ENCODE results near the gene PLEKHG3.

Gene PLEKHG3

GRCh38 chr14:64692986-64693809 is 11.0 kb upstream of the PLEKHG3 start:
- no peak overlapping the region for H3K4me3 Mint-ChIP-seq
- H3K36me3 Mint-ChIP-seq, result no peaks in the 10 kb centered on the region
- no peak overlapping the region for H3K27ac Mint-ChIP-seq
- no peak for ATAC-seq (ENCODE audit: low read depth)
- no peaks in the 10 kb centered on the region for H3K9me3 Mint-ChIP-seq
- no peak for DNase-seq (ENCODE audit: low spot score in 2 of 2)
- no peaks in the 10 kb centered on the region for H3K4me1 Mint-ChIP-seq
- peaks cover 1% of the 10 kb centered on the region for H3K27me3 Mint-ChIP-seq

GRCh38 chr14:64693810-64694165 is 10.4 kb upstream of the PLEKHG3 start:
- DNase-seq (ENCODE audit: low spot score in 2 of 2), result no peak
- Mint-ChIP-seq H3K4me3 (no peak overlapping the region), H3K27me3 (peaks cover 1% of the 10 kb centered on the region), H3K27ac (no peak overlapping the region), H3K36me3 (no peaks in the 10 kb centered on the region), H3K4me1 (peaks cover 2% of the 10 kb centered on the region), H3K9me3 (no peaks in the 10 kb centered on the region)
- no peak for ATAC-seq (ENCODE audit: low read depth)

GRCh38 chr14:64695071-64695470 is 9.2 kb upstream of the PLEKHG3 start:
- ATAC-seq (ENCODE audit: low read depth), result no peak
- no peak for DNase-seq (ENCODE audit: low spot score in 2 of 2)
- peaks cover 1% of the 10 kb centered on the region for H3K27me3 Mint-ChIP-seq

GRCh38 chr14:64696355-64696857 is 7.8 kb upstream of the PLEKHG3 start:
- Mint-ChIP-seq H3K9me3 (no peaks in the 10 kb centered on the region), H3K4me1 (peaks cover 3% of the 10 kb centered on the region), H3K36me3 (no peaks in the 10 kb centered on the region), H3K4me3 (no peak overlapping the region), H3K27ac (no peak overlapping the region), H3K27me3 (peaks cover 1% of the 10 kb centered on the region)
- ATAC-seq (ENCODE audit: low read depth), result no peak
- no peak for DNase-seq (ENCODE audit: low spot score in 2 of 2)

More at GRCh38 chr14:64695071-64695470, 9.2 kb upstream of the PLEKHG3 start:
- no peaks in the 10 kb centered on the region for H3K9me3 Mint-ChIP-seq
- H3K27ac Mint-ChIP-seq, result no peak overlapping the region
- no peak overlapping the region for H3K4me3 Mint-ChIP-seq
- peaks cover 3% of the 10 kb centered on the region for H3K4me1 Mint-ChIP-seq
- H3K36me3 Mint-ChIP-seq, result no peaks in the 10 kb centered on the region

- Mint-ChIP-seq H3K27me3 (peaks cover 12% of the 10 kb centered on the region), H3K36me3 (no peaks in the 10 kb centered on the region), H3K4me3 (no peak overlapping the region), H3K9me3 (no peaks in the 10 kb centered on the region), H3K4me1 (peaks cover 13% of the 10 kb centered on the region), H3K27ac (no peak overlapping the region)
- ATAC-seq (ENCODE audit: low read depth) (peak; percentile 80), DNase-seq (ENCODE audit: low spot score in 2 of 2) (peak in 1 of 2 donors; percentile 18)
Measured at GRCh38 chr14:64698903-64699302, 5.3 kb upstream of the PLEKHG3 start.

GRCh38 chr14:64700290-64700689 is 3.9 kb upstream of the PLEKHG3 start:
- H3K27me3 Mint-ChIP-seq, result peaks cover 12% of the 10 kb centered on the region
- DNase-seq (ENCODE audit: low spot score in 2 of 2) (no peak), ATAC-seq (ENCODE audit: low read depth) (no peak)
- H3K36me3 Mint-ChIP-seq, result no peaks in the 10 kb centered on the region
- peaks cover 13% of the 10 kb centered on the region for H3K4me1 Mint-ChIP-seq
- H3K4me3 Mint-ChIP-seq, result no peak overlapping the region
- no peaks in the 10 kb centered on the region for H3K9me3 Mint-ChIP-seq
- no peak overlapping the region for H3K27ac Mint-ChIP-seq

GRCh38 chr14:64700894-64701293 is 3.3 kb upstream of the PLEKHG3 start:
- Mint-ChIP-seq H3K27me3 (peaks cover 15% of the 10 kb centered on the region), H3K27ac (no peak overlapping the region), H3K4me3 (no peak overlapping the region), H3K9me3 (no peaks in the 10 kb centered on the region), H3K36me3 (no peaks in the 10 kb centered on the region), H3K4me1 (peaks cover 17% of the 10 kb centered on the region)
- DNase-seq (ENCODE audit: low spot score in 2 of 2), result no peak
- no peak for ATAC-seq (ENCODE audit: low read depth)

GRCh38 chr14:64701660-64702059 is 2.6 kb upstream of the PLEKHG3 start:
- H3K27me3 Mint-ChIP-seq, result peaks cover 16% of the 10 kb centered on the region
- H3K36me3 Mint-ChIP-seq, result no peaks in the 10 kb centered on the region
- ATAC-seq (ENCODE audit: low read depth) (no peak), DNase-seq (ENCODE audit: low spot score in 2 of 2) (no peak)
- peaks cover 18% of the 10 kb centered on the region for H3K4me1 Mint-ChIP-seq
- no peak overlapping the region for H3K4me3 Mint-ChIP-seq
- no peaks in the 10 kb centered on the region for H3K9me3 Mint-ChIP-seq
- no peak overlapping the region for H3K27ac Mint-ChIP-seq

GRCh38 chr14:64702493-64703394 is 1.5 kb upstream of the PLEKHG3 start:
- Mint-ChIP-seq H3K9me3 (no peaks in the 10 kb centered on the region), H3K27me3 (peaks cover 17% of the 10 kb centered on the region), H3K27ac (no peak overlapping the region), H3K4me3 (peak overlapping the region; percentile 25), H3K36me3 (no peaks in the 10 kb centered on the region), H3K4me1 (peaks cover 18% of the 10 kb centered on the region)
- ATAC-seq (ENCODE audit: low read depth), result no peak
- no peak for DNase-seq (ENCODE audit: low spot score in 2 of 2)

- DNase-seq (ENCODE audit: low spot score in 2 of 2) (no peak), ATAC-seq (ENCODE audit: low read depth) (no peak)
- Mint-ChIP-seq H3K9me3 (no peaks in the 10 kb centered on the region), H3K27me3 (peaks cover 17% of the 10 kb centered on the region), H3K36me3 (no peaks in the 10 kb centered on the region), H3K4me3 (peak overlapping the region; percentile 25), H3K27ac (no peak overlapping the region), H3K4me1 (peaks cover 24% of the 10 kb centered on the region)
Measured at GRCh38 chr14:64703395-64704142, 655 bp upstream of the PLEKHG3 start.

GRCh38 chr14:64704743-64705380 is 638 bp downstream of the PLEKHG3 start:
- H3K4me3 Mint-ChIP-seq, result peak overlapping the region; percentile 69
- peaks cover 30% of the 10 kb centered on the region for H3K4me1 Mint-ChIP-seq
- no peak for DNase-seq (ENCODE audit: low spot score in 2 of 2)
- H3K9me3 Mint-ChIP-seq, result no peaks in the 10 kb centered on the region
- ATAC-seq (ENCODE audit: low read depth), result no peak
- no peaks in the 10 kb centered on the region for H3K36me3 Mint-ChIP-seq
- no peak overlapping the region for H3K27ac Mint-ChIP-seq
- peaks cover 17% of the 10 kb centered on the region for H3K27me3 Mint-ChIP-seq

- DNase-seq (ENCODE audit: low spot score in 2 of 2), result no peak
- Mint-ChIP-seq H3K36me3 (no peaks in the 10 kb centered on the region), H3K4me3 (peak overlapping the region; percentile 53), H3K4me1 (peaks cover 30% of the 10 kb centered on the region), H3K27me3 (peaks cover 17% of the 10 kb centered on the region), H3K9me3 (no peaks in the 10 kb centered on the region), H3K27ac (no peak overlapping the region)
- ATAC-seq (ENCODE audit: low read depth), result peak; percentile 22
Measured at GRCh38 chr14:64705381-64706118, 1.3 kb downstream of the PLEKHG3 start.

GRCh38 chr14:64706119-64706592 is 1.9 kb downstream of the PLEKHG3 start:
- Mint-ChIP-seq H3K36me3 (no peaks in the 10 kb centered on the region), H3K4me3 (no peak overlapping the region), H3K4me1 (peaks cover 30% of the 10 kb centered on the region), H3K27me3 (peaks cover 17% of the 10 kb centered on the region), H3K9me3 (no peaks in the 10 kb centered on the region), H3K27ac (no peak overlapping the region)
- no peak for DNase-seq (ENCODE audit: low spot score in 2 of 2)
- no peak for ATAC-seq (ENCODE audit: low read depth)

Data from memory B cell (primary cell).